Pons (tissue), 1 donor: Measurements from ENCODE around the gene FARS2.
"Not testable (repeated sequence)": the region's sequence is repeated elsewhere in the genome, so short reads cannot be mapped to it uniquely, and the experiment has no call there.

Experiments used
- DNase-seq: peaks from one replicate; pipeline ENCODE4 v3.0.0-alpha.2; 2016; ENCODE audit warnings: low spot score

FARS2 gene

GRCh38 chr6:5786969-5787720, 525.8 kb downstream of the FARS2 start:
- DNase-seq = no peak

- not testable (repeated sequence) for DNase-seq
Observed at GRCh38 chr6:5789426-5789825, 528.1 kb downstream of the FARS2 start.

GRCh38 chr6:5796555-5796954, 535.2 kb downstream of the FARS2 start:
- DNase-seq = not testable (repeated sequence)

GRCh38 chr6:5806406-5806805, 545.1 kb downstream of the FARS2 start:
- not testable (repeated sequence) for DNase-seq

DNA sequence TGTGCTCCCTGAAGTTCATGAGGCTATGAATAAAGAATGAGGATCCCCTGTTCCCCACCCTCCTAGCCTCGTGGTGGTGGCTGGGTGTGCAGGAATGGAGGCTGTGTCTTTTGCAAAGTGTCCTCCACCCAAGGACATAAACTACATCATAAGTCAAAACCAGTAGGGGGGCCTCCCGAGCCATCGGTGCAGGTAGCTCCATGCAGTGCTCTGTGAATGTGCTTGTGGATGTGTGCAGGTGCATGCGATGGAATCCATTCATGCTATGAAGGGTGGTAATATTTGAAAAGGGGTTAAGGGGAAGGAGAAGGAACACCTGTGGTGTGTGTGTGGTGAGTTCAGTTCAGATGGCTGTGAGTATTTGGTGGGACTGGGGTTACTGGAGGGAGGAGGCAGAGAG, 548.1 kb downstream of the FARS2 start:
- no peak for DNase-seq

DNA sequence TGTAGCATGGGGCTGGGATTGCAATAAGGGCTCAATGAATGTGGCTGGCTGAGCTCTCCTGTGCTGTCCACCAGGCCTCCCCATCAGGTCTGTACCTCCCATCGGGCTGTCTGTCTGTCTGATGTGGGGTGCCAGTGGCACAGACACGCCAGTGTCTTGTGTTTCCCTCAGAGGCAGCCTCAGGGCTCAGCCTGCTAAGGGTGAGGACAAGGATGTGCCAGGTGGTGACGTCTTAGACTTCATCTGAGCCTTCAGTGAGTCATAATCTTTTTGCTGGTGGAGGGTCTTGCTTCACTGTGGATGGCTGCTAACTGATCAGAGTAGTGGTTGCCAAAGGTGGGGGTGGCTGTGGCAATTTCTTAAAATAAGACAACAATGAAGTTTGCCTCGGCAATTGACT, 550.7 kb downstream of the FARS2 start:
- no peak for DNase-seq

GRCh38 chr6:5813625-5814027, 552.3 kb downstream of the FARS2 start:
- DNase-seq = no peak

- no peak for DNase-seq
Observed at GRCh38 chr6:5814116-5814515, 552.8 kb downstream of the FARS2 start.

DNA sequence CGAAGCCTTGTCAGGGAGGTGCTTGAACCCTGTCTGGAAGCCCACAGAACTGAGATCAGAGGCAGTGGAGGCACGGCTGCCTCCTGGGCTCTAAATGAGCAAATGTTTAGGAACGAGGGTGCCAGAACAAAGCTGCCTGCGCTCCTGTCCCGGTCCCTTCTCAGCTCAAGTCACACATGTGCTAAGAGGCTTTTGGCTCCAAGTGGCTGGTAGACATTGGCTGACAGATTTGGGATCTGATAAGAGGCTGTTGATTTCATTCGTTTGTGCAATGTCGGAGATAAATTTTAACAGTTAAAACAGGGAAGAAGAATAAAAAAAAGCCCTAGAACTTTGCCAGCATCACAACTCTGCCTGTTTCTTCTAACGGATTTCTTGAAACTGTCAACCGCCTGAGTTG, 553.6 kb downstream of the FARS2 start:
- no peak for DNase-seq

- no peak for DNase-seq
Observed at GRCh38 chr6:5817869-5818268, 556.6 kb downstream of the FARS2 start.

GRCh38 chr6:5818959-5819358, 557.6 kb downstream of the FARS2 start:
- DNase-seq = no peak
